Measurements from ENCODE around the gene RASSF5.

- TF ChIP-seq MAFK (IDR thresholded peaks at IDR 0.05; ENCODE audit: partially characterized antibody) (no peak), POLR2A (IDR thresholded peaks at IDR 0.05; ENCODE audit: low read length) (no peak), EP300 (IDR thresholded peaks at IDR 0.05) (no peak), PHF8 (IDR thresholded peaks at IDR 0.05; ENCODE audit: borderline replicate concordance, low read depth) (no peak), FOSL2 (IDR thresholded peaks at IDR 0.05) (no peak), FOSL2 (CRISPR knock-in tag; IDR thresholded peaks at IDR 0.05) (no peak), KDM1A (IDR thresholded peaks at IDR 0.05; ENCODE audit: low read depth) (no peak), CBX8 (IDR thresholded peaks at IDR 0.05) (no peak), RFX5 (IDR thresholded peaks at IDR 0.05) (no peak), JUN (IDR thresholded peaks at IDR 0.05) (no peak), SMC3 (IDR thresholded peaks at IDR 0.05) (no peak), ESRRA (IDR thresholded peaks at IDR 0.05; ENCODE audit: borderline replicate concordance, low read length) (no peak), HDAC2 (IDR thresholded peaks at IDR 0.05) (no peak), REST (IDR thresholded peaks at IDR 0.05) (no peak)
- TF ChIP-seq, protein P1, sequence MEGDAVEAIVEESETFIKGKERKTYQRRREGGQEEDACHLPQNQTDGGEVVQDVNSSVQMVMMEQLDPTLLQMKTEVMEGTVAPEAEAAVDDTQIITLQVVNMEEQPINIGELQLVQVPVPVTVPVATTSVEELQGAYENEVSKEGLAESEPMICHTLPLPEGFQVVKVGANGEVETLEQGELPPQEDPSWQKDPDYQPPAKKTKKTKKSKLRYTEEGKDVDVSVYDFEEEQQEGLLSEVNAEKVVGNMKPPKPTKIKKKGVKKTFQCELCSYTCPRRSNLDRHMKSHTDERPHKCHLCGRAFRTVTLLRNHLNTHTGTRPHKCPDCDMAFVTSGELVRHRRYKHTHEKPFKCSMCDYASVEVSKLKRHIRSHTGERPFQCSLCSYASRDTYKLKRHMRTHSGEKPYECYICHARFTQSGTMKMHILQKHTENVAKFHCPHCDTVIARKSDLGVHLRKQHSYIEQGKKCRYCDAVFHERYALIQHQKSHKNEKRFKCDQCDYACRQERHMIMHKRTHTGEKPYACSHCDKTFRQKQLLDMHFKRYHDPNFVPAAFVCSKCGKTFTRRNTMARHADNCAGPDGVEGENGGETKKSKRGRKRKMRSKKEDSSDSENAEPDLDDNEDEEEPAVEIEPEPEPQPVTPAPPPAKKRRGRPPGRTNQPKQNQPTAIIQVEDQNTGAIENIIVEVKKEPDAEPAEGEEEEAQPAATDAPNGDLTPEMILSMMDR (IDR thresholded peaks at IDR 0.05), result no peak
Measured at GRCh38 chr1:206486995-206487788, 20.1 kb upstream of the RASSF5 start.
